Urinary bladder (tissue), 4 donors: ENCODE results near the gene C16orf90. TPM values are rescaled to one million over a fixed set of nuclear protein-coding genes. Genes with fewer than 3 reads are reported as not detected.
"Not testable (repeated sequence)": the region's sequence is repeated elsewhere in the genome, so short reads cannot be mapped to it uniquely, and the experiment has no call there.

ENCODE experiments used
- DNase-seq: peaks from one replicate; pipeline ENCODE4 v3.0.0-alpha.2; 2015; ENCODE audit errors: extremely low spot score
- H3K27ac ChIP-seq: one replicate; pipeline ENCODE4 v1.5.1; 2013; ENCODE audit warnings: low read depth, mild to moderate bottlenecking, moderate library complexity
- H3K36me3 ChIP-seq: one replicate; pipeline ENCODE4 v1.6.1; 2013; ENCODE audit warnings: mild to moderate bottlenecking, moderate library complexity; ENCODE audit not compliant: insufficient read depth
- H3K4me1 ChIP-seq: one replicate; pipeline ENCODE4 v1.6.1; 2013; ENCODE audit warnings: mild to moderate bottlenecking, moderate library complexity; ENCODE audit not compliant: insufficient read depth
- H3K4me3 ChIP-seq: one replicate; pipeline ENCODE4 v1.5.1; 2013; ENCODE audit warnings: low read depth, low read length
- WGBS: extraction: QIAGEN DNeasy Blood & Tissue Kit; methylation state at CpG from one replicate; pipeline ENCODE4 v1.1.7; 2013; 5-methylcytosine and 5-hydroxymethylcytosine counted together
- polyA plus RNA-seq: library from polyadenylated mRNA; stranded (reverse); fragments of 200-250 nt; gene quantifications from one replicate; pipeline ENCODE4 v1.2.3, GENCODE V29; 2013
- total RNA-seq: library from RNA; depleted of rRNA; stranded (reverse); fragments of >200 nt; gene quantifications from one replicate; pipeline ENCODE4 v1.2.3, GENCODE V29; 2014
- donor health status: healthy with polysubstance abuse.
- donor health status: healthy.

Gene C16orf90
- not detected for total RNA-seq
- polyA plus RNA-seq: not detected

GRCh38 chr16:3495176-3495575 lies at the start of gene C16orf90:
Gene C16orf90, minus strand, starts transcription at chr16:3495489. Its CDS starts 68 bp downstream, at chr16:3495421.
- Histone ChIP-seq H3K36me3 (no peaks in the 10 kb centered on the region), H3K27ac (no peak within 1 kb of the TSS), H3K4me3 (no peak within 1 kb of the TSS), H3K4me1 (no peaks in the 10 kb centered on the region)
- no peak for DNase-seq
- 87% methylated on average over 3 of the region's 3 CpGs for WGBS

- H3K4me1 ChIP-seq: no peaks in the 10 kb centered on the region
- no peak overlapping the region for H3K4me3 ChIP-seq
- no peak for DNase-seq
- 63% methylated on average over 6 of the region's 6 CpGs for WGBS
- no peaks in the 10 kb centered on the region for H3K36me3 ChIP-seq
- no peak overlapping the region for H3K27ac ChIP-seq
Measured at GRCh38 chr16:3542601-3543373, 47.5 kb upstream of the C16orf90 start.

DNA sequence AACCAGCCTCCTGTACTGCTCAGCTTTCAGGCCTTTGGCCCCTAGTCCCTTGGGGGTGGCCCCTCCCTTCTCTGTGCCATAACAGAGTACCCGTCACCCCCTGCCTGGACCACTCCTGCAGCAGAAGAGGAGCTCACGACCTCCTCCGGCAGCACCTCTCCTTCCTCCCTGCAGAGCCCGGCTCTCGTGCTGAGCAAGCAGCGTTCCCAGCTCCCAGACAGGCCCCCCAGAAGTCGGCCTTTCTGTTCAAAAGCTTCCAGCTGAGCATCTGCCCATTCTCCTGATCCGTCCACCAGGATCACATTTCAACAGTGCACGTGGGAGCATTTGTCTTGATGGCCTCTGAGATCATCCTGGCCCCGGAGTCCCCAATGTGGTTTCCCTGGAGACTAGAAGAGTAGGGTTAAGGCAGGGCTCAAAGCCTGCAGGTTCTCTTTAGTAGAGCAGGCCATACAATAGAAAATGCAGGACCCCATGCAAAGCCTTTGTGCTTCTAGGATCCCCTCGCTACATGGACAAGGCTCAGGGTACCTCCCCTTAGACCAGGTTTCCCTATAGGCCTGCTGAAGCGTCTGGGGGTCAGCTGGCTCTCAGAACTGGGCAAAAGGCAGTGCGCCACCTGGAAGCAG lies 46.4 kb upstream of the C16orf90 start:
- no peaks in the 10 kb centered on the region for H3K4me1 ChIP-seq
- no peak overlapping the region for H3K4me3 ChIP-seq
- H3K27ac ChIP-seq: no peak overlapping the region
- H3K36me3 ChIP-seq: no peaks in the 10 kb centered on the region
- 80% methylated on average over 13 of the region's 13 CpGs for WGBS
- no peak for DNase-seq

GRCh38 chr16:3538222-3538621 lies 42.9 kb upstream of the C16orf90 start:
- Histone ChIP-seq H3K27ac (no peak overlapping the region), H3K36me3 (peaks cover 2% of the 10 kb centered on the region), H3K4me1 (no peaks in the 10 kb centered on the region), H3K4me3 (no peak overlapping the region)
- no peak for DNase-seq
- 81% methylated on average over 4 of the region's 4 CpGs for WGBS

GRCh38 chr16:3536851-3537250 lies 41.6 kb upstream of the C16orf90 start:
- no peak for DNase-seq
- Histone ChIP-seq H3K36me3 (peaks cover 5% of the 10 kb centered on the region), H3K4me3 (no peak overlapping the region), H3K4me1 (no peaks in the 10 kb centered on the region), H3K27ac (no peak overlapping the region)
- 50% methylated on average over 4 of the region's 4 CpGs for WGBS

DNA sequence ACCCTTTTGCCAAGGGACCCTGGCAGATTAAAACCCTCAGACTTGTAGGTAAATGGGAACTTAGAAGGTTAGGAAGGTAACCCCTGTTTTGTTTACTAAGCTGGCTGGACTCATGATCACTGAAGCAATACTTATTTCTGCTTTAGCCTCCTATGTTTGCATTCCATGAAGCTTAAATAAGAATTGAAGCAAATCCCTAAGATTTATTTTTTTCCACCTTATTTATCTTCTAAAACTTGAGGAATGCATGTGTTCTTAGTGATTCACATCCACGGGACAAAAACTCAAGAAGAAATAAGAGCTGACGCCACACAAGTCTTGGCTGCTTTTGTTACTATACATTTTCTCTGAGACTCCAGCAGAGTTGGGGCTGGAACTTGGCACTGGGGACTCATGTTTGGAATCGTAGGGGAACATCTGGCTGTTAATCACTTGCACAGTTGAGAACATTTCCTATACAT lies 41.0 kb upstream of the C16orf90 start:
- Histone ChIP-seq H3K4me1 (no peaks in the 10 kb centered on the region), H3K36me3 (peaks cover 5% of the 10 kb centered on the region), H3K27ac (no peak overlapping the region), H3K4me3 (no peak overlapping the region)
- 48% methylated on average over 3 of the region's 3 CpGs for WGBS
- DNase-seq: no peak

GRCh38 chr16:3534126-3534525 lies 38.8 kb upstream of the C16orf90 start:
- no peaks in the 10 kb centered on the region for H3K4me1 ChIP-seq
- H3K36me3 ChIP-seq: peaks cover 5% of the 10 kb centered on the region
- no peak overlapping the region for H3K27ac ChIP-seq
- no peak overlapping the region for H3K4me3 ChIP-seq
- WGBS: 94% methylated on average over 10 of the region's 10 CpGs
- no peak for DNase-seq

DNA sequence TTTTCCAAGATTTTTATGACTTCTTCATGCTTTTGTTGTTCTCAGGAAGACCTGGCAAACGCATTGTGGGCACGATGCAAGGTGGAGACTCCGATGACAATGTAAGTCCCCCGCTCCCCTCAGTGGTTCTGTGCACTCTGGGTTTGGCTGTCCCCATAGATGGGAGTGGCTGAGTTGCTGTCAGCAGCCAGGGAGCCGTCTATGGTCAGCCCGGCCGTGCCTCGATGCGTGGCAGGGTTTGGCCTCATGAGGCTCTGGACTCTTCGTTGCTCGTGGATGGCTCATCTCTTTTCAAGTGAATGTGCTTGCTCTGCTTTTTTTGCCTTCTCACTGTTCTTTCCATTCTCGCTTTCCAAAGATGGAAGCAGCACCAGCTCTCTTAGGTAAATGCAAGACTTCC lies 37.5 kb upstream of the C16orf90 start:
- Histone ChIP-seq H3K4me3 (no peak overlapping the region), H3K36me3 (peaks cover 5% of the 10 kb centered on the region), H3K27ac (no peak overlapping the region), H3K4me1 (no peaks in the 10 kb centered on the region)
- WGBS: 91% methylated on average over 12 of the region's 12 CpGs
- DNase-seq: no peak

DNA sequence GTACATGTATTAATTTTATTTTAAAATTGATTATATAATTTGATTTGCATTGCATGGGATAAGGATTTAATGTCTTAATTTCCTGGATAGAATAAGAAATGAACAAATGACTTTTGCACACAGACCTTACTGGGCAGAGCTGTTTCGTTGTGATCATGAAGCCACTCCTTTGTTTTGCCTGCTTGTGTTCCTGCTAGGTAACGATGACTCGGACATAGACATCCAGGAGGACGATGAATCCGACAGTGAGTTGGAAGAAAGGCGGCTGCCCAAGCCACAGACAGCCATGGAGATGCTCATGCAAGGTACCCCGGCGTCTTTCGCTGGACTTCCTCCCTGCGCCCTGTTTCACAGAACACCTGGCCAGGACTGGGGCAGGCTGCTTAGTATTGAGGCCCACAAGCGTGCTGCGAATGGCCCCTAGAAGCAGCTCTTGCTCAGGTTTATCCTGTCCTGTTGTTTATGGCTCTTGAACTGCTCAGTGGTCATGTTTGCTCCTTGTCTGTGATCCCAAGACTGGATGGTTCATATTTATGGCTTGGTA lies 35.2 kb upstream of the C16orf90 start:
- Histone ChIP-seq H3K4me3 (no peak overlapping the region), H3K4me1 (no peaks in the 10 kb centered on the region), H3K27ac (no peak overlapping the region), H3K36me3 (peaks cover 5% of the 10 kb centered on the region)
- no peak for DNase-seq
- 97% methylated on average over 12 of the region's 12 CpGs for WGBS

- Histone ChIP-seq H3K36me3 (peaks cover 5% of the 10 kb centered on the region), H3K4me1 (no peaks in the 10 kb centered on the region), H3K27ac (no peak overlapping the region), H3K4me3 (no peak overlapping the region)
- no peak for DNase-seq
Measured at GRCh38 chr16:3529175-3529574, 33.9 kb upstream of the C16orf90 start.

DNA sequence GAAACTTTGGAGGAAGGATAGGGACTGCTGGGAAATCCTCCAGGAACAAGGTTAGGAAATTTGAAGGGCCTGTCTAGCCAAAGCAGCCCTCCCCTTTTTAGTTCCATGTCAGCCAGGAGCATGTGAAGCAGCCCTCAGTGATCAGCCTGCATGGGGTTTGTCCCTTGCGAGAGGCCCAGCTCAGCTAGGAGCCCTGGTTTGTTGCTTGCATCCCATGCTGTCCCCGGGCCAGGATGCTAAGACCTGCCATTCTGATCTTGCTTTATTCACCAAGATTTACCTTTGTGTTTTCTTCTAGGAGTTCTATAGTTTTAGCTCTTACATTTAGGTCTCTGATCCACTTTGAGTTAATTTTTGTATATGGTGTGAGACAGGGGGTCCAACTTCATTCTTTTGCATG lies 33.1 kb upstream of the C16orf90 start:
- peaks cover 5% of the 10 kb centered on the region for H3K36me3 ChIP-seq
- no peak overlapping the region for H3K4me3 ChIP-seq
- H3K27ac ChIP-seq: no peak overlapping the region
- H3K4me1 ChIP-seq: no peaks in the 10 kb centered on the region
- DNase-seq: no peak
- WGBS: 95% methylated on average over 2 of the region's 2 CpGs

DNA sequence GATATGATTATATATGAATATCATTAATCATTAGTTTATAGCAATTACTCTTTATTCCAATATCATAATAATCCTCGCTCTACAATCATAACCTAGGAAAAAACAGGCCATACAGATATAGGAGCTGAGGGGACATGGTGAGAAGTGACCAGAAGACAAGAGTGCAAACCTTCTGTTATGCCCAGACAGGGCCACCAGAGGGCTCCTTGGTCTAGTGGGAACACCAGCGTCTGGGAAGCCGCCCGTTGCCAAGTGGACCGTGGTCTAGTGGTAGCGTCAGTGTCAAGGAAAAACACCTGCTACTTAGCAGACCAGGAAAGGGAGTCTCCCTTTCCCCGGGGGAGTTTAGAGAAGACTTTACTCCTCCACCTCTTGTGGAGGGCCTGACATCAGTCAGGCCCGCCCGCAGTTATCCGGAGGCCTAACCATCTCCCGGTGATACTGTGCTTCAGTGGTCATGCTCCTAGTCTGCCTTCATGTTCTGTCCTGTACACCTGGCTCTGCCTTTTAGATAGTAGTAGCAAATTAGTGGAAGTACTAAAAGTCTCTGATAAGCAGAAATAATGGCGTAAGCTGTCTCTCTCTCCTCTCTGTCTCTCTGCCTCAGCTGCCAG lies 32.0 kb upstream of the C16orf90 start:
- not testable (repeated sequence) for H3K4me1 ChIP-seq, H3K4me3 ChIP-seq, H3K36me3 ChIP-seq, DNase-seq, H3K27ac ChIP-seq
- WGBS: 72% methylated on average over 12 of the region's 12 CpGs

- no peaks in the 10 kb centered on the region for H3K36me3 ChIP-seq
- no peak for DNase-seq
- no peak overlapping the region for H3K27ac ChIP-seq
- 89% methylated on average over 5 of the region's 5 CpGs for WGBS
- H3K4me3 ChIP-seq: no peak overlapping the region
- no peaks in the 10 kb centered on the region for H3K4me1 ChIP-seq
Measured at GRCh38 chr16:3525951-3526350, 30.7 kb upstream of the C16orf90 start.

- H3K4me1 ChIP-seq: no peaks in the 10 kb centered on the region
- H3K27ac ChIP-seq: no peak overlapping the region
- peaks cover 2% of the 10 kb centered on the region for H3K36me3 ChIP-seq
- no peak overlapping the region for H3K4me3 ChIP-seq
- WGBS: 96% methylated on average over 3 of the region's 3 CpGs
- no peak for DNase-seq
Measured at GRCh38 chr16:3523281-3523680, 28.0 kb upstream of the C16orf90 start.
